SH-SY5Y (cell line): ENCODE data around the gene DHCR24.

ENCODE experiments used
- GATA2 ChIP-seq: IDR thresholded peaks from 2 replicates; pipeline ENCODE4 v1.6.1; 2011; ENCODE audit warnings: mild to moderate bottlenecking, low read depth, low read length
- GATA3 ChIP-seq: IDR thresholded peaks from 2 replicates; pipeline ENCODE4 v1.6.1; 2011; ENCODE audit warnings: low read depth, mild to moderate bottlenecking, low read length, moderate library complexity

GRCh38 chr1:54807756-54808155, 79.2 kb downstream of the DHCR24 start:
- TF ChIP-seq GATA3 (no peak), GATA2 (no peak)
